G401.6 (cell line): ENCODE measurements around the gene PRR18.

ENCODE experiments used
- FAIRE-seq: peaks from 2 replicates; lab custom pipeline; 2012; peaks lifted over from hg19 to GRCh38; lab: Jason Lieb, UNC

Gene PRR18

GRCh38 chr6:166274739-166275370 lies 33.3 kb downstream of the PRR18 start:
- no peak for FAIRE-seq

GRCh38 chr6:166274163-166274562 lies 34.0 kb downstream of the PRR18 start:
- FAIRE-seq = no peak

- FAIRE-seq = no peak
Measured at GRCh38 chr6:166271376-166271765, 36.8 kb downstream of the PRR18 start.

- no peak for FAIRE-seq
Measured at GRCh38 chr6:166270706-166271375, 37.4 kb downstream of the PRR18 start.

- FAIRE-seq = no peak
Measured at GRCh38 chr6:166269301-166270039, 38.7 kb downstream of the PRR18 start.

GRCh38 chr6:166268431-166268830 lies 39.8 kb downstream of the PRR18 start:
- no peak for FAIRE-seq

GRCh38 chr6:166267526-166267925 lies 40.7 kb downstream of the PRR18 start:
- FAIRE-seq = no peak

GRCh38 chr6:166266336-166266735 lies 41.9 kb downstream of the PRR18 start:
- FAIRE-seq = no peak

GRCh38 chr6:166262743-166263515 lies 45.3 kb downstream of the PRR18 start:
- FAIRE-seq = no peak

- FAIRE-seq = no peak
Measured at GRCh38 chr6:166259296-166259977, 48.8 kb downstream of the PRR18 start.

GRCh38 chr6:166258854-166259276 lies 49.3 kb downstream of the PRR18 start:
- no peak for FAIRE-seq

- FAIRE-seq = no peak
Measured at GRCh38 chr6:166257911-166258318, 50.3 kb downstream of the PRR18 start.
